Tibial artery (tissue), 4 donors: ENCODE measurements around the gene OTP.

Experiments
- DNase-seq, 2 donors: peaks; one replicate each; pipeline ENCODE4 v3.0.0-alpha.2; 2019
- H3K27ac ChIP-seq, 2 donors: fragments of 200-600 bp; sonication (generic) in 1 of 2; 1 replicate in 1 of 2; 2 replicates in 1 of 2; pipeline ENCODE4 v1.5.1; 2018 to 2019; ENCODE audit warnings: mild to moderate bottlenecking in 1 of 2
- H3K27me3 ChIP-seq, 2 donors: fragments of 200-600 bp; sonication (generic) in 1 of 2; one replicate each; pipeline versions ENCODE4 v1.5.1 to v1.6.0; 2016 to 2019
- H3K36me3 ChIP-seq, 3 donors: fragments of 200-600 bp; sonication (generic) in 2 of 3; one replicate each; pipeline ENCODE4 v1.5.1; 2016 to 2019; ENCODE audit warnings: mild to moderate bottlenecking in 2 of 3
- H3K4me1 ChIP-seq, 4 donors: fragments of 200-600 bp; sonication (generic) in 2 of 4; 1 replicate in 3 of 4; 2 replicates in 1 of 4; pipeline ENCODE4 v1.5.1; 2016 to 2019
- H3K4me3 ChIP-seq, 2 donors: fragments of 200-600 bp; sonication (generic) in 1 of 2; 1 replicate in 1 of 2; 2 replicates in 1 of 2; pipeline ENCODE4 v1.5.1; 2018 to 2019; ENCODE audit warnings: mild to moderate bottlenecking in 2 of 2
- H3K9me3 ChIP-seq, 3 donors: fragments of 200-600 bp; sonication (generic) in 1 of 3; one replicate each; pipeline ENCODE4 v1.5.1; 2016 to 2019
- CTCF ChIP-seq, 2 experiments: fragments of 200-600 bp in 1 of 2; fragments of 450-650 bp in 1 of 2; IDR thresholded peaks; one replicate each; pipeline ENCODE4 v1.5.1; 2017 to 2019; ENCODE audit warnings: antibody characterized with exemption in 2 of 2, mild to moderate bottlenecking in 1 of 2, moderate library complexity in 1 of 2
- intact Hi-C: fragments of 100-400 bp; cut with DNase I; formaldehyde crosslinking; loops from one replicate; pipeline ENCODE4 v1.15.0; 2023; ENCODE audit warnings: low total_unique reads

OTP gene

DNA sequence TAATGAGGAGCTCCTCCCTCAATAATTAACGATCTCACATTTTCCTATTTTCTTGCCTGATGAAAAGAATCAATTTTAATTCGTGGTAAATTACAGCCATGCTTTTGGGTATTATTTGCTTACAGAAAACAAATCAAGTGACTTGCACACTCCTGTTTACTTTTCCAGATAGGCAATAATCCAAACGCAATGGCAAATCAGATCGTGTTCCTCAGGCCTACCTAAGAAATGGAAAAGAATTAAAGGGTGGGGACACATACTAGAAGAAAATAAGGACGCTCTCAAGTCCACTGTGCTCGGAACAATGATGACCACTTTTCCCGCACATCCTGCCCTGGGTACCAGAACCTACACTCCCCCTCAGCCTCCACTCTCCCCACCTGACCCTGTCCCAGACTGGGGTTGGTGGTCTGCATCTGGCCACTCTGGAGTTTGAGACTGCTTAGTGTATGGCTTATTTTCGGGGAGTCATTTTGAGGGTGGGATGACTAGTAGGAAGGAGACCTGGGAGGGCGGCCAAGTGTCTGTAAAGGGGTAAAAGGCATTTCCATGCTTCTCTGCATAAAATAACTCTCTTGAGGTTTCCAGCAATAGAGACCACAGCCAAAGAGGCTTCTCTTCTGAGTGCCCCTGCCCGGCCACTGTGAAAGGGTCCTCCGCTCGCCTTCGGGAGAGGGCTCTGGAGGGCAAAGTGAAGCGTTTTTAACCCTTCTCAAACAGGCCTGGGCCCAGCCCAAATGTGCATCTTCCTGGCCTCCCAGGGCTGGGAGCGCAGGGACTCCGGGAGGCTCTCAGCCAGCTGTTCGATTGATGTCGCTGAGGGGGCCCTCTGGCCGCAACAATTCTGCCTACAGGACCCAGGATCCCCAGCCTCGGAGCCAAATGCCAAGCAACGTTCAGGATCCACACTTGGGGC, 4.5 kb upstream of the OTP start:
- no peak overlapping the region for H3K27ac ChIP-seq
- H3K4me3 ChIP-seq: no peak overlapping the region
- DNase-seq: no peak
- H3K4me1 ChIP-seq: peaks cover 0 to 47% (median 22%) of the 10 kb centered on the region in 4 donors
- no peaks in the 10 kb centered on the region for H3K9me3 ChIP-seq
- intact Hi-C loops: loop anchor here (10.0 kb wide), 1 partner anchor 142 kb away; no protein-coding TSS in a partner anchor
- H3K36me3 ChIP-seq: no peaks in the 10 kb centered on the region
- H3K27me3 ChIP-seq: peaks cover 25 to 87% of the 10 kb centered on the region in 2 donors
- TF ChIP-seq CTCF (IDR thresholded peaks at IDR 0.05): no peak

DNA sequence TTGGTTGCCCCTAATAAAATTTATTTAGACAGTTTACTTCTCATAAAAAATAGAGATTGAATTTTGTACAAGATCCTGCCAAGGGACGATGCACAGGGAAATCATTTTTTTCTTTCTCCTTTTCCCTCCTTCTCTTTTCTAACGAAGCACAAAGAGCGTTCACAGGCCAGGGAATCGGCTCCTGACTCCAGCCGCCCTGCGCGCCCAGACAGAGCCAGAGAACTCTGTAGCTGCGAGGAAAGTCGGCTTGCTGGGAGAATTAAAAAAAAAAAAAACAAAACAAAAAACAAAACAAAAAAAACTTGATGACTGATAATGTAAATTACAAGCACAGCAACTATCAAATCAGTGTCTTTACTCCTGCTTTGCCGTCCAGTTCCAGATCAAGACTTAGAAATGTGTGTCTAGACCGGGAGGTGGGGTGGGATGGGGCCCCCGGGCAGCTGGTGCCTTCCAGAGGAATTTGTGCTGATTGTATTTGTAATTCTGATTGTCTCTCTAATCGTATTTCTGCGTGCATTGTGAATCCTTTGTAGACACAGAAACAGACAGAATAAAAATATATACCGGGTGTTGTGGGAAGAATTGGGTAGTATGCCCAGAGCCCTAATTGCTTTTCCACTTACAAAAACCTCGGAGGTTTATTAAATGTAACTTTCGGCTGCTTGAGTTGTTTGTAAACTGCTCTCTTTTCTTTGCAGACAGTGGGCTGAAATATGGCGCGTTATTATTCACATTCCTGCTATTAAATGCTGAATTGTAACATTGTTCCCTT, 3.6 kb upstream of the OTP start:
- Histone ChIP-seq H3K4me3 (no peak overlapping the region), H3K27ac (no peak overlapping the region), H3K9me3 (no peaks in the 10 kb centered on the region), H3K27me3 (peaks cover 25 to 95% of the 10 kb centered on the region in 2 donors), H3K36me3 (no peaks in the 10 kb centered on the region), H3K4me1 (peaks cover 0 to 55% (median 30%) of the 10 kb centered on the region in 4 donors)
- intact Hi-C loops: loop anchor here (10.0 kb wide), 1 partner anchor 143 kb away; no protein-coding TSS in a partner anchor
- no peak for TF ChIP-seq CTCF (IDR thresholded peaks at IDR 0.05)
- no peak for DNase-seq

DNA sequence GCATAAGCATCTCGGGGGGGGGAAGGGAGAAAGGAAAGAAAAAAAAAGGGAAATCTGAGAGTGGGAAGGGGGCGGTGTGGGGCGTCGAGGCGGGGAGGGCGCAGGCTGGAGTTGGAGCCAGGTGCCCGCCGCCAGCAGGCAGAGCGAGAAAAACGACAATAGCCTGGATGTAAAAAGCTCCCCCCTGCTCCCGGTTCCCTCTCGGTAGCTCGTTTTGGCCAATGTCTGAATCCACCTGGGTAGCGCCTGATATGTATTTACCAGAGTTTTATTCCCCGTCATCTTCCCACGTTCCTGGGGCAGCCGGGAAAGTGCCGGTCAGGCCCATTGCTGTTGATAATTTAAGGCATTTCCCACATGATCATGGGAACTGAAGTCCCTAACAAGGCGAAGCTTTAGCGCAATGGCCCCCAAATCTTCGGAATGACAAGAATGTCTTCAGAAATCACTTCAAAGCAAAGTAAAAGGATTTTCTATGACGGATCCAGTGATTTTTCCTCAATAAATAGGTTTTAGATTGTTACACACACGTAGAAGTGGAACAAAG, 3.0 kb upstream of the OTP start:
- Histone ChIP-seq H3K9me3 (no peaks in the 10 kb centered on the region), H3K4me3 (no peak overlapping the region), H3K27ac (no peak overlapping the region), H3K36me3 (no peaks in the 10 kb centered on the region), H3K4me1 (peaks cover 0 to 62% (median 35%) of the 10 kb centered on the region in 4 donors), H3K27me3 (peaks cover 25 to 100% of the 10 kb centered on the region in 2 donors)
- DNase-seq: no peak
- no peak for TF ChIP-seq CTCF (IDR thresholded peaks at IDR 0.05)
- intact Hi-C loops: loop anchor here (10.0 kb wide), 1 partner anchor 143 kb away; no protein-coding TSS in a partner anchor

DNA sequence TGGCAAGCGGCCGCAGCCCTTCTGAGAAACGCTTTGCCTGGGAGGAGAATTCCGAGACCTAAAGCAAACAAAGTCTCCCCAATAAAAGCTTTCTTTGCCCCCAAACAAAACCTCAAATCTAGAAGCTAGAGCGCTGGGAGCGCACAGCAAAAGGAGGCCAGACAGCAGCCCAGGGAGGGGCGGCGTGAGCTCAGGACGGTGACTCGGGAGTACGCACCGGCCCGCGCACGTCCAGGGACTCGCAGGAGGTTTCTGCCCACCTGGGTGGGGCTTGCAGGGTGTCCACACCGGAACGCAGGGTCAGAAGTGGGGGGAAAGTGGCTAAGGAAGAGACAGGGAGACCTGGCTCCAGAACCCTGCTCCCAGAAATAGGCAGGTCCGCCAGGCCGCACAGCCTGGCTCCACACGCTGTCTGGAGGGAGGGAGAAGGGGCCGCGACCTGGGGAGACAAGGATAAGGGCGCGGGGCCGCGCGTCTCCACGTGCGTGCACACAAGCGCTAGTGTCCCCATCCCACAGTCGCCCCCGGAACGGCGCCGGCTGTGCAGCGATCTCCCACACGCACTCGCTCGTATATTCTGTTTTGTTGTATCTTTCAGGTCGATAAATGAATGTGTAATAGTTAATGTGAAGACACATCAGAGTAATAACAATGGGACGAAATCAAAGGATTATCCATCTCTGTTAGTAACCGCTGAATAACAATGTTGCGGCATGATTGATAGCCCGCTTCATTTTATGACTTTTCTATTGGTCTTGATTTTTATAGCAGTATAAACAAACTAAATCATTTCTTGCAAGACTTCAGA, 2.3 kb upstream of the OTP start:
- DNase-seq: no peak
- Histone ChIP-seq H3K4me1 (peaks cover 0 to 65% (median 37%) of the 10 kb centered on the region in 4 donors), H3K27ac (no peak overlapping the region), H3K4me3 (no peak overlapping the region), H3K36me3 (no peaks in the 10 kb centered on the region), H3K27me3 (peaks cover 25 to 100% of the 10 kb centered on the region in 2 donors), H3K9me3 (no peaks in the 10 kb centered on the region)
- intact Hi-C loops: loop anchor here (10.0 kb wide), 1 partner anchor 144 kb away; no protein-coding TSS in a partner anchor
- no peak for TF ChIP-seq CTCF (IDR thresholded peaks at IDR 0.05)
